Duodenal mucosa (tissue), 2 donors: ENCODE data around the gene SERINC3.

Experiments
- H3K27ac ChIP-seq: one replicate; pipeline ENCODE4 v1.7.0; 2013; ENCODE audit warnings: low read depth, low read length
- H3K27me3 ChIP-seq, 2 donors: one replicate each; pipeline ENCODE4 v1.7.0; 2013; ENCODE audit warnings: low read length in 2 of 2, control low read depth in 1 of 2; ENCODE audit not compliant: insufficient read depth in 2 of 2, control insufficient read depth in 1 of 2
- H3K36me3 ChIP-seq, 2 donors: one replicate each; pipeline ENCODE4 v1.7.0; 2013; ENCODE audit warnings: low read length in 2 of 2, control low read depth in 1 of 2; ENCODE audit not compliant: insufficient read depth in 2 of 2, control insufficient read depth in 1 of 2
- H3K4me1 ChIP-seq, 2 donors: one replicate each; pipeline ENCODE4 v1.7.0; 2013; ENCODE audit warnings: low read length in 2 of 2, control low read depth in 1 of 2; ENCODE audit not compliant: insufficient read depth in 2 of 2, control insufficient read depth in 1 of 2
- H3K4me3 ChIP-seq, 2 donors: one replicate each; pipeline ENCODE4 v1.7.0; 2013; ENCODE audit warnings: low read length in 2 of 2, low read depth in 1 of 2
- H3K9ac ChIP-seq, 2 donors: one replicate each; pipeline ENCODE4 v1.7.0; 2013; ENCODE audit warnings: low read length in 2 of 2, low read depth in 1 of 2
- H3K9me3 ChIP-seq, 2 donors: one replicate each; pipeline ENCODE4 v1.7.0; 2013; ENCODE audit warnings: low read length in 2 of 2, control low read depth in 1 of 2; ENCODE audit not compliant: control insufficient read depth in 1 of 2

Gene SERINC3

GRCh38 chr20:44497761-44498160 is 24.1 kb downstream of the SERINC3 start:
- no peaks in the 10 kb centered on the region for H3K4me1 ChIP-seq
- H3K9ac ChIP-seq, result no peak overlapping the region
- no peak overlapping the region for H3K4me3 ChIP-seq
- peaks cover 57 to 81% of the 10 kb centered on the region in 2 donors for H3K36me3 ChIP-seq
- H3K27me3 ChIP-seq, result no peaks in the 10 kb centered on the region
- H3K27ac ChIP-seq, result no peak overlapping the region
- H3K9me3 ChIP-seq, result no peaks in the 10 kb centered on the region

GRCh38 chr20:44496976-44497375 is 24.9 kb downstream of the SERINC3 start:
- H3K27me3 ChIP-seq, result no peaks in the 10 kb centered on the region
- no peaks in the 10 kb centered on the region for H3K9me3 ChIP-seq
- peaks cover 51 to 82% of the 10 kb centered on the region in 2 donors for H3K36me3 ChIP-seq
- no peak overlapping the region for H3K4me3 ChIP-seq
- H3K27ac ChIP-seq, result no peak overlapping the region
- H3K4me1 ChIP-seq, result no peaks in the 10 kb centered on the region
- H3K9ac ChIP-seq, result no peak overlapping the region

- H3K4me3 ChIP-seq, result no peak overlapping the region
- no peaks in the 10 kb centered on the region for H3K9me3 ChIP-seq
- H3K27me3 ChIP-seq, result no peaks in the 10 kb centered on the region
- no peak overlapping the region for H3K27ac ChIP-seq
- H3K9ac ChIP-seq, result no peak overlapping the region
- no peaks in the 10 kb centered on the region for H3K4me1 ChIP-seq
- peaks cover 44 to 81% of the 10 kb centered on the region in 2 donors for H3K36me3 ChIP-seq
Measured at GRCh38 chr20:44495802-44496481, 25.9 kb downstream of the SERINC3 start.

- Histone ChIP-seq H3K36me3 (peaks cover 38 to 77% of the 10 kb centered on the region in 2 donors), H3K27ac (no peak overlapping the region), H3K4me1 (no peaks in the 10 kb centered on the region), H3K27me3 (no peaks in the 10 kb centered on the region), H3K9ac (no peak overlapping the region), H3K4me3 (no peak overlapping the region), H3K9me3 (no peaks in the 10 kb centered on the region)
Measured at GRCh38 chr20:44495257-44495656, 26.6 kb downstream of the SERINC3 start.

- Histone ChIP-seq H3K36me3 (peaks cover 41 to 77% of the 10 kb centered on the region in 2 donors), H3K4me3 (no peak overlapping the region), H3K9me3 (no peaks in the 10 kb centered on the region), H3K27ac (no peak overlapping the region), H3K27me3 (no peaks in the 10 kb centered on the region), H3K9ac (no peak overlapping the region), H3K4me1 (no peaks in the 10 kb centered on the region)
Measured at GRCh38 chr20:44494681-44495080, 27.2 kb downstream of the SERINC3 start.

GRCh38 chr20:44494266-44494665 is 27.6 kb downstream of the SERINC3 start:
- H3K27ac ChIP-seq, result no peak overlapping the region
- H3K27me3 ChIP-seq, result no peaks in the 10 kb centered on the region
- H3K4me3 ChIP-seq, result no peak overlapping the region
- no peaks in the 10 kb centered on the region for H3K9me3 ChIP-seq
- no peaks in the 10 kb centered on the region for H3K4me1 ChIP-seq
- peaks cover 45 to 78% of the 10 kb centered on the region in 2 donors for H3K36me3 ChIP-seq
- H3K9ac ChIP-seq, result no peak overlapping the region

- no peaks in the 10 kb centered on the region for H3K4me1 ChIP-seq
- H3K27me3 ChIP-seq, result no peaks in the 10 kb centered on the region
- H3K36me3 ChIP-seq, result peaks cover 47 to 76% of the 10 kb centered on the region in 2 donors
- H3K9ac ChIP-seq, result no peak overlapping the region
- no peak overlapping the region for H3K4me3 ChIP-seq
- H3K9me3 ChIP-seq, result no peaks in the 10 kb centered on the region
- no peak overlapping the region for H3K27ac ChIP-seq
Measured at GRCh38 chr20:44491635-44492395, 30.1 kb downstream of the SERINC3 start.

- H3K4me1 ChIP-seq, result no peaks in the 10 kb centered on the region
- peaks cover 38 to 79% of the 10 kb centered on the region in 2 donors for H3K36me3 ChIP-seq
- no peak overlapping the region for H3K27ac ChIP-seq
- H3K9me3 ChIP-seq, result no peaks in the 10 kb centered on the region
- H3K27me3 ChIP-seq, result no peaks in the 10 kb centered on the region
- no peak overlapping the region for H3K9ac ChIP-seq
- no peak overlapping the region for H3K4me3 ChIP-seq
Measured at GRCh38 chr20:44489931-44490330, 31.9 kb downstream of the SERINC3 start.

GRCh38 chr20:44489223-44489622 is 32.6 kb downstream of the SERINC3 start:
- H3K27me3 ChIP-seq, result no peaks in the 10 kb centered on the region
- no peak overlapping the region for H3K4me3 ChIP-seq
- peaks cover 34 to 75% of the 10 kb centered on the region in 2 donors for H3K36me3 ChIP-seq
- no peaks in the 10 kb centered on the region for H3K4me1 ChIP-seq
- H3K9ac ChIP-seq, result no peak overlapping the region
- H3K9me3 ChIP-seq, result no peaks in the 10 kb centered on the region
- no peak overlapping the region for H3K27ac ChIP-seq

- H3K4me1 ChIP-seq, result no peaks in the 10 kb centered on the region
- no peak overlapping the region for H3K4me3 ChIP-seq
- H3K9ac ChIP-seq, result no peak overlapping the region
- H3K27ac ChIP-seq, result no peak overlapping the region
- no peaks in the 10 kb centered on the region for H3K27me3 ChIP-seq
- H3K36me3 ChIP-seq, result peaks cover 31 to 73% of the 10 kb centered on the region in 2 donors
- H3K9me3 ChIP-seq, result no peaks in the 10 kb centered on the region
Measured at GRCh38 chr20:44488551-44488950, 33.3 kb downstream of the SERINC3 start.
